ENCODE data around the gene IFNE.

GRCh38 chr9:21491756-21492155 is 9.6 kb upstream of the IFNE start:
- TF ChIP-seq PPARA (CRISPR knock-in tag; IDR thresholded peaks at IDR 0.05; ENCODE audit: borderline replicate concordance) (no peak), ZFP30 (CRISPR knock-in tag; IDR thresholded peaks at IDR 0.05) (no peak), ARNTL (CRISPR knock-in tag; IDR thresholded peaks at IDR 0.05; ENCODE audit: borderline replicate concordance, low read depth) (no peak), CREB5 (CRISPR knock-in tag; IDR thresholded peaks at IDR 0.05; ENCODE audit: low read depth) (no peak), CSDC2 (CRISPR knock-in tag; IDR thresholded peaks at IDR 0.05) (no peak), ISL1 (CRISPR knock-in tag; IDR thresholded peaks at IDR 0.05) (no peak), PATZ1 (CRISPR knock-in tag; IDR thresholded peaks at IDR 0.05; ENCODE audit: borderline replicate concordance) (no peak), POU6F1 (CRISPR knock-in tag; IDR thresholded peaks at IDR 0.05; ENCODE audit: borderline replicate concordance, low read depth) (no peak), RARB (CRISPR knock-in tag; IDR thresholded peaks at IDR 0.05) (no peak), ZC3H10 (CRISPR knock-in tag; IDR thresholded peaks at IDR 0.05) (no peak), ZNF565 (CRISPR knock-in tag; conservative IDR thresholded peaks at IDR 0.05; ENCODE audit: low read depth) (no peak), GLIS3 (CRISPR knock-in tag; IDR thresholded peaks at IDR 0.05) (no peak), TOX (CRISPR knock-in tag; IDR thresholded peaks at IDR 0.05; ENCODE audit: borderline replicate concordance) (no peak), ZNF70 (CRISPR knock-in tag; IDR thresholded peaks at IDR 0.05) (no peak)
